ENCODE measurements around the gene NF2. TPM values are rescaled to one million over a fixed set of nuclear protein-coding genes. Genes with fewer than 3 reads are reported as not detected.

NF2 gene
- polyA plus RNA-seq, 5 donors: 19.9 to 25.3 (median 22.7) TPM

- DNase-seq: no peak
Measured at GRCh38 chr22:29741926-29742325, 138.5 kb downstream of the NF2 start.

DNA sequence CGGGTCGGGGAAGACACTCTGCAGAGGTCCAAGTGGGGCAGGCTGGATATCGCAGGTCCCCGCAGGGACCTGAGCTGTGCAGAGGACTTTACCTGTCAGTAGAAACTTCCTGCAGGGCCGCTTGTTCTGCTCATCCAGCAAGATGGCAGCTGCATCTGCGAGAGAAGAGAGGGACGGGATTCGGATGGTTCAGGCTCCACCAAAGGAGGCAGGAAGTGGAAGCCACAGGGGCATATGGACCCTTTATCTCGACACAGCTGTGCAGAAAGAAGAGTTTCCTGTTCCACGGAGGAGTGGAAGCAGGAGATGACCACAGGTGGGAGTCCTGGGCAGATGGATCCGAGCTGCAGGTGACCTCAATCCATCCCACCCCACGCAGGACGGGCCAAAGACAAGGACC, 138.9 kb downstream of the NF2 start:
- no peak for DNase-seq

- no peak for DNase-seq
Measured at GRCh38 chr22:29744902-29745301, 141.5 kb downstream of the NF2 start.

GRCh38 chr22:29747832-29748231, 144.4 kb downstream of the NF2 start:
- DNase-seq: no peak

Other genes starting within 250 kb of the NF2 start
- gene AP1B1, start 215.1 kb upstream of the NF2 start, polyA plus RNA-seq (ENCODE audit: insufficient read depth in 1 of 5, insufficient read length in 5 of 5, low replicate concordance in 1 of 5): 10 to 100 TPM; 27.6 to 39.1 (median 33.7) TPM
- under 1 TPM in 2 of 5 donors, not detected in 3; 0.12 to 0.38 TPM for gene RFPL1, start 165.1 kb upstream of the NF2 start, polyA plus RNA-seq (ENCODE audit: insufficient read depth in 1 of 5, insufficient read length in 5 of 5, low replicate concordance in 1 of 5)
- 1 to 10 TPM; 3.5 to 5.6 (median 4.5) TPM for gene NEFH, start 123.4 kb upstream of the NF2 start, polyA plus RNA-seq (ENCODE audit: insufficient read depth in 1 of 5, insufficient read length in 5 of 5, low replicate concordance in 1 of 5)
- gene THOC5, start 49.9 kb upstream of the NF2 start, polyA plus RNA-seq (ENCODE audit: insufficient read depth in 1 of 5, insufficient read length in 5 of 5, low replicate concordance in 1 of 5): 10 to 100 TPM; 27.2 to 45.9 (median 35.6) TPM
- 10 to 100 TPM; 68.7 to 80.6 (median 75.9) TPM for gene NIPSNAP1, start 22.5 kb upstream of the NF2 start, polyA plus RNA-seq (ENCODE audit: insufficient read depth in 1 of 5, insufficient read length in 5 of 5, low replicate concordance in 1 of 5)
- gene CABP7, start 116.4 kb downstream of the NF2 start, polyA plus RNA-seq (ENCODE audit: insufficient read depth in 1 of 5, insufficient read length in 5 of 5, low replicate concordance in 1 of 5): under 1 TPM; 0.10 to 0.28 (median 0.21) TPM
- 10 to 100 TPM; 19.9 to 28.2 (median 21.9) TPM for gene ZMAT5, start 163.4 kb downstream of the NF2 start, polyA plus RNA-seq (ENCODE audit: insufficient read depth in 1 of 5, insufficient read length in 5 of 5, low replicate concordance in 1 of 5)
- 100 to 1,000 TPM; 111 to 139 (median 121) TPM for gene UQCR10, start 163.7 kb downstream of the NF2 start, polyA plus RNA-seq (ENCODE audit: insufficient read depth in 1 of 5, insufficient read length in 5 of 5, low replicate concordance in 1 of 5)
- gene ASCC2, start 234.6 kb downstream of the NF2 start, polyA plus RNA-seq (ENCODE audit: insufficient read depth in 1 of 5, insufficient read length in 5 of 5, low replicate concordance in 1 of 5): 10 to 100 TPM; 45.6 to 57.4 (median 51.9) TPM